GM23338 (cell line): Measurements from ENCODE around the gene ASPG.
A peak's percentile ranks its signal among the peaks of the same experiment; 100 is the strongest.

ENCODE experiments used
- CREB1 ChIP-seq: fragments of 250-450 bp; sonication (Bioruptor Pico); IDR thresholded peaks from 2 replicates; pipeline ENCODE4 v1.5.0; 2020; ENCODE audit warnings: low read depth, mild to moderate bottlenecking, moderate library complexity
- CTCF ChIP-seq, 2 experiments: fragments of 200-600 bp in 1 of 2; sonication (generic) in 1 of 2; conservative IDR thresholded peaks; 2 replicates each; pipeline versions ENCODE4 v1.5.1 to v1.6.1; 2016 to 2017; ENCODE audit warnings: antibody characterized with exemption in 2 of 2, low read depth in 2 of 2, mild to moderate bottlenecking in 2 of 2, moderate library complexity in 1 of 2
- EZH2 ChIP-seq: fragments of 200-600 bp; sonication (generic); IDR thresholded peaks from one replicate; pipeline ENCODE4 v1.8.0; 2017; ENCODE audit warnings: antibody characterized with exemption, mild to moderate bottlenecking, low read depth; ENCODE audit not compliant: unreplicated experiment
- EZH2phosphoT487 ChIP-seq: fragments of 200-600 bp; sonication (generic); IDR thresholded peaks from one replicate; pipeline ENCODE4 v1.8.1; 2018; ENCODE audit warnings: antibody characterized with exemption; ENCODE audit not compliant: unreplicated experiment
- JUNB ChIP-seq: IDR thresholded peaks from one replicate; pipeline ENCODE4 v1.6.1; 2016; ENCODE audit warnings: antibody characterized with exemption; ENCODE audit not compliant: unreplicated experiment
- POLR2AphosphoS5 ChIP-seq: IDR thresholded peaks from 2 replicates; pipeline ENCODE4 v1.6.1; 2016; ENCODE audit warnings: antibody characterized with exemption, low read depth
- REST ChIP-seq: IDR thresholded peaks from one replicate; pipeline ENCODE4 v1.6.1; 2018; ENCODE audit warnings: antibody characterized with exemption; ENCODE audit not compliant: unreplicated experiment
- STAT1 ChIP-seq: IDR thresholded peaks from one replicate; pipeline ENCODE4 v1.6.1; 2016; ENCODE audit warnings: antibody characterized with exemption; ENCODE audit not compliant: unreplicated experiment
- ZNF462 ChIP-seq: fragments of 250-450 bp; sonication (Bioruptor Pico); IDR thresholded peaks from 2 replicates; pipeline ENCODE4 v1.5.0; 2020; ENCODE audit warnings: mild to moderate bottlenecking, moderate library complexity

GRCh38 chr14:104157016-104157928 lies 71.8 kb downstream of the ASPG start:
- TF ChIP-seq CTCF (conservative IDR thresholded peaks at IDR 0.05; ENCODE audit: low read depth in 2 of 2) (peak; percentile 19 to 42; a peak in 2 of 4 replicates), JUNB (no peak), EZH2 (no peak), EZH2phosphoT487 (no peak), POLR2AphosphoS5 (no peak), REST (no peak), STAT1 (no peak), CREB1 (CRISPR knock-in tag) (no peak), ZNF462 (no peak)
